Psoas muscle (tissue), 8 donors: ENCODE measurements around the gene RAB4A. TPM values are rescaled to one million over a fixed set of nuclear protein-coding genes. Genes with fewer than 3 reads are reported as not detected.

ENCODE experiments used
- ATAC-seq, 4 donors: fragments of 200-7000 bp; cut with Tn5 transposase; one replicate each; pipeline ENCODE4 v1.9.1; 2020; ENCODE audit warnings: moderate library complexity in 3 of 4, mild to moderate bottlenecking in 2 of 4
- DNase-seq, 2 donors: peaks; one replicate each; pipeline ENCODE4 v3.0.0-alpha.2; 2020
- H3K27ac ChIP-seq: fragments of 200-600 bp; one replicate; pipeline ENCODE4 v1.8.0; 2022
- H3K27me3 ChIP-seq, 3 donors: fragments of 200-600 bp in 1 of 3; one replicate each; pipeline versions ENCODE4 v1.6.1 to v1.8.0; 2013 to 2022; ENCODE audit warnings: low read length in 2 of 3, mild to moderate bottlenecking in 2 of 3, moderate library complexity in 1 of 3; ENCODE audit not compliant: insufficient read depth in 3 of 3
- H3K36me3 ChIP-seq, 2 donors: fragments of 200-600 bp in 1 of 2; one replicate each; pipeline versions ENCODE4 v1.6.1 to v1.8.0; 2013 to 2022; ENCODE audit warnings: low read depth in 1 of 2, mild to moderate bottlenecking in 1 of 2, moderate library complexity in 1 of 2; ENCODE audit not compliant: insufficient read depth in 1 of 2
- H3K4me1 ChIP-seq: fragments of 200-600 bp; one replicate; pipeline ENCODE4 v1.8.0; 2022
- H3K4me3 ChIP-seq: fragments of 200-600 bp; one replicate; pipeline ENCODE4 v1.8.0; 2022; ENCODE audit warnings: mild to moderate bottlenecking
- H3K9me3 ChIP-seq: fragments of 200-600 bp; one replicate; pipeline ENCODE4 v1.8.0; 2022
- WGBS, 3 donors: extraction: QIAGEN DNeasy Blood & Tissue Kit; methylation state at CpG; one replicate each; pipeline versions ENCODE4 v1.1.6 to v1.1.7; 2013; 5-methylcytosine and 5-hydroxymethylcytosine counted together
- intact Hi-C, 2 donors: fragments of 100-400 bp; cut with DNase I; formaldehyde crosslinking; loops; one replicate each; pipeline versions ENCODE4 v1.11.0 to v1.14.2; 2022
- polyA plus RNA-seq, 3 donors: library from polyadenylated mRNA; stranded (reverse); fragments of 200-250 nt; gene quantifications; one replicate each; pipeline ENCODE4 v1.2.3, GENCODE V29; 2013
- total RNA-seq, 4 donors: library from RNA; stranded (reverse); fragmentation: NEBNext Ultra II Directional in 2 of 4; extraction: Animal tissue kit (Norgen Biotek cat#: 25700) in 2 of 4; gene quantifications; one replicate each; pipeline versions ENCODE4 v1.2.1 to v1.2.4, GENCODE V29; 2021 to 2023
- TF ChIP-seq, protein P1 (sequence below): fragments of 200-600 bp; IDR thresholded peaks from one replicate; pipeline ENCODE4 v1.8.0; 2022; ENCODE audit warnings: antibody characterized with exemption
- donor health status: healthy with polysubstance abuse.
- donor health status: DM: no; HTN: no; CAD: no; lungs with moderate emphysema.
- donor health status: Bipolar disorder and iron deficiency.
- donor health status: healthy.
- donor health status: DM: yes; HTN: yes; CAD: no.
- donor health status: DM: no; HTN: no; CAD: no.
- donor health status: DM: no; HTN: no; CAD: no.
- donor health status: DM: yes; HTN: yes; CAD: no.

Gene RAB4A
- total and polyA plus RNA-seq, 7 donors, result 25.2 to 67.4 (median 52.4) TPM

DNA sequence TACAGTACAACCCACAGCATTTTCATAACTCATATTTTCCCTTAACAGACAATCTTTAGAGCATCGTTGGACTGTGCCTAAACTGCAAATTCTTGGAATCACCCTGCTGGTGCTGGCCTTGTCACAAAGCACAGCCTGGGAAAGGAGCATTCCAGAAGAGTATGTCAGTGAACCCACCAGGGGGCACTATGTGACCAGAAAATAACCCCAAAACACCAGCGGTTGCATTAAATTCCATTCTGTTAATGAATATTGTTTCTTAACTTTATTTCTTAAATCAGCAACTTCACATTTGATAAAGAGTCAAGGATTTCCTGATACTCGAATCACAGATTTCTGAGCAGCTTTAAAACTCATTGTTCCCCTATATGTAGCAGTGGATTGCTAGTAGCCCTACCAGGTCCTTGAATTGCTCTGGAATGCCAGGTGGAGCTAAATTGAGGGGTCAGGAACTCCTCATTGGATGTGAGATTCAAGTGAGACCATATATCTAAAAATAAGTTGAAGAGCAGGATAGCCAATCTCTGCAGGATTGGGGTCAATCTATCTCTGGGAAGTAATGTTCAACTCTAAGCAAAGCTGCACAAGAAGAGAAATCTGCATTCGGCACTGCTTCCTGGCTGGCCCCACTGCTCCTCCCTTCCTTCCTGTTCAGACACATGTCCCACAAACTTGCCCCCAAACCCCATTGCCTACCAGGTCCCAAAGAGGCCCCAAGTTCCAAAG is 12.7 kb upstream of the RAB4A start:
- 15 to 21% (median 16%) methylated on average over 4 of the region's 4 CpGs for WGBS, 3 donors
- peak; percentile 83 to 89 (median 84) for ATAC-seq
- H3K9me3 ChIP-seq, result no peaks in the 10 kb centered on the region
- TF ChIP-seq, protein P1, sequence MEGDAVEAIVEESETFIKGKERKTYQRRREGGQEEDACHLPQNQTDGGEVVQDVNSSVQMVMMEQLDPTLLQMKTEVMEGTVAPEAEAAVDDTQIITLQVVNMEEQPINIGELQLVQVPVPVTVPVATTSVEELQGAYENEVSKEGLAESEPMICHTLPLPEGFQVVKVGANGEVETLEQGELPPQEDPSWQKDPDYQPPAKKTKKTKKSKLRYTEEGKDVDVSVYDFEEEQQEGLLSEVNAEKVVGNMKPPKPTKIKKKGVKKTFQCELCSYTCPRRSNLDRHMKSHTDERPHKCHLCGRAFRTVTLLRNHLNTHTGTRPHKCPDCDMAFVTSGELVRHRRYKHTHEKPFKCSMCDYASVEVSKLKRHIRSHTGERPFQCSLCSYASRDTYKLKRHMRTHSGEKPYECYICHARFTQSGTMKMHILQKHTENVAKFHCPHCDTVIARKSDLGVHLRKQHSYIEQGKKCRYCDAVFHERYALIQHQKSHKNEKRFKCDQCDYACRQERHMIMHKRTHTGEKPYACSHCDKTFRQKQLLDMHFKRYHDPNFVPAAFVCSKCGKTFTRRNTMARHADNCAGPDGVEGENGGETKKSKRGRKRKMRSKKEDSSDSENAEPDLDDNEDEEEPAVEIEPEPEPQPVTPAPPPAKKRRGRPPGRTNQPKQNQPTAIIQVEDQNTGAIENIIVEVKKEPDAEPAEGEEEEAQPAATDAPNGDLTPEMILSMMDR, result peak; percentile 90
- H3K36me3 ChIP-seq, result no peaks in the 10 kb centered on the region
- H3K27me3 ChIP-seq, result no peaks in the 10 kb centered on the region
- H3K4me1 ChIP-seq, result no peaks in the 10 kb centered on the region
- no peak overlapping the region for H3K4me3 ChIP-seq
- no peak overlapping the region for H3K27ac ChIP-seq
- intact Hi-C loops, result loop anchor here (1.0 to 2.0 kb wide), 3 partner anchors 223 to 257 kb away; no protein-coding TSS in a partner anchor
- peak in 1 of 2 donors; percentile 39 for DNase-seq

- peak in 2 of 4 donors; percentile 7 to 23 for ATAC-seq
- Histone ChIP-seq H3K27ac (no peak overlapping the region), H3K27me3 (no peaks in the 10 kb centered on the region), H3K9me3 (no peaks in the 10 kb centered on the region), H3K36me3 (no peaks in the 10 kb centered on the region), H3K4me1 (no peaks in the 10 kb centered on the region), H3K4me3 (no peak overlapping the region)
- TF ChIP-seq, protein P1, result no peak
- no peak for DNase-seq
- WGBS, 3 donors, result 63 to 73% (median 71%) methylated on average over 5 of the region's 5 CpGs
- intact Hi-C loops, result loop anchor here (1.0 to 2.0 kb wide), 3 partner anchors 222 to 256 kb away; no protein-coding TSS in a partner anchor
Observed at GRCh38 chr1:229258757-229259060, 12.2 kb upstream of the RAB4A start.

DNA sequence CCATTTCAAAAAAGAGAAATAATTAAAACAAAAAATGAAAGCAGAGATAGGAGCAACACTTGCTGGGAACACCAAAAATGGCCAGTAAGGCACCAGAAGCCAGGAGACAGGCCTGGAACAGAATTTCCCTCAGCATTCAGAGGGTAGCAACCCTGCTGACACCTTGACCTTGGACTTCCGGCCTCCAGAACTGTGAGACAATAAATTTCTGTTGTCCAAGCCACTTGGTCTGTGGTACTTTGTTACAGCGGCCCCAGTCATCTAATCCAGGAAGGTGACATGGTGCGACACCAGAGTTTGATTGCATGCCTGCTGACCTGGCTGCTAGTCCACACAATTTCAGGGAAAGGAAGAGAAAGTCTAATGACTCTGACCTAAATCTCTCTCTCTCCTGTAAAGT is 10.6 kb upstream of the RAB4A start:
- ATAC-seq (no peak), DNase-seq (no peak)
- Histone ChIP-seq H3K9me3 (no peaks in the 10 kb centered on the region), H3K4me1 (no peaks in the 10 kb centered on the region), H3K27me3 (no peaks in the 10 kb centered on the region), H3K27ac (no peak overlapping the region), H3K4me3 (no peak overlapping the region), H3K36me3 (no peaks in the 10 kb centered on the region)
- intact Hi-C loops, result loop anchor here in 1 of 2 donors (10.0 kb wide), 1 partner anchor 255 kb away; no protein-coding TSS in a partner anchor
- 74 to 83% (median 78%) methylated on average over 3 of the region's 3 CpGs for WGBS, 3 donors
- TF ChIP-seq, protein P1, result no peak

DNA sequence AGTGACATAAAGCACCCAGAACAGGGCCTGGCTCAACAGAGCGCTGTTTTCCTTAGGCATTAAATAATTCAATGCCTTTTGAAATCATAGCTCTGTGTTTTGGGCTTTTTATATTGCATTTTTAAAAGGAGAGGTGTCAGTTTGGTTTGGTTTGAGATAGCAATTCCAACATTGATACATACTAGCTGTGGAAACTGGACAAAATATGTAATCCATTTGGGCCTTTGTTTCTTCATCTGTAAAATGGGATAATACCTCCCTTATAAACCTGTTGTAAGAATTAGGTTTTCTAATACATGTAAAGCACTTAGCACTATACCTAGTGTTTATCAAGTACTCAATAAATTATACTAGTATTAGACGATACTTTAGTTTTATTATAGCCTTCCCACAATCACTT is 8.7 kb upstream of the RAB4A start:
- 97 to 99% (median 97%) methylated on average over 2 of the region's 2 CpGs for WGBS, 3 donors
- TF ChIP-seq, protein P1, result no peak
- DNase-seq (no peak), ATAC-seq (no peak)
- no peaks in the 10 kb centered on the region for H3K27me3 ChIP-seq
- H3K4me1 ChIP-seq, result no peaks in the 10 kb centered on the region
- intact Hi-C loops, result loop anchor here in 1 of 2 donors (10.0 kb wide), 1 partner anchor 253 kb away; no protein-coding TSS in a partner anchor
- no peak overlapping the region for H3K4me3 ChIP-seq
- H3K9me3 ChIP-seq, result peaks cover 2% of the 10 kb centered on the region
- H3K27ac ChIP-seq, result no peak overlapping the region
- no peaks in the 10 kb centered on the region for H3K36me3 ChIP-seq
